Esophagus muscularis mucosa (tissue), 4 donors: ENCODE data around the gene CCDC85A. TPM values are rescaled to one million over a fixed set of nuclear protein-coding genes. Genes with fewer than 3 reads are reported as not detected.

Source experiments
- DNase-seq: peaks from one replicate; pipeline ENCODE4 v3.0.0-alpha.2; 2017; ENCODE audit errors: extremely low spot score
- H3K27ac ChIP-seq, 4 donors: fragments of 200-600 bp; sonication (generic); replicated peaks in 1 of 4; 1 replicate in 3 of 4; 2 replicates in 1 of 4; pipeline ENCODE4 v1.5.1; 2016 to 2019; ENCODE audit warnings: mild to moderate bottlenecking in 1 of 4
- H3K27me3 ChIP-seq, 4 donors: fragments of 200-600 bp; sonication (generic); one replicate each; pipeline versions ENCODE4 v1.5.1 to v1.6.0; 2016 to 2019
- H3K36me3 ChIP-seq, 4 donors: fragments of 200-600 bp; sonication (generic); one replicate each; pipeline ENCODE4 v1.5.1; 2016 to 2019
- H3K4me1 ChIP-seq, 4 donors: fragments of 200-600 bp; sonication (generic); one replicate each; pipeline ENCODE4 v1.5.1; 2016 to 2019
- H3K4me3 ChIP-seq, 4 donors: fragments of 200-600 bp; sonication (generic); 1 replicate in 2 of 4; 2 replicates in 2 of 4; pipeline ENCODE4 v1.5.1; 2016 to 2019; ENCODE audit warnings: mild to moderate bottlenecking in 4 of 4, moderate library complexity in 1 of 4
- H3K9me3 ChIP-seq, 4 donors: fragments of 200-600 bp; sonication (generic); 1 replicate in 3 of 4; 2 replicates in 1 of 4; pipeline ENCODE4 v1.5.1; 2016 to 2019
- EP300 ChIP-seq: sonication (generic); formaldehyde crosslinking; IDR thresholded peaks from one replicate; pipeline ENCODE4 v1.6.1; 2017; ENCODE audit warnings: antibody characterized with exemption
- POLR2A ChIP-seq: fragments of 450-650 bp; IDR thresholded peaks from one replicate; pipeline ENCODE4 v1.6.1; 2017; ENCODE audit warnings: antibody characterized with exemption, moderate library complexity, mild to moderate bottlenecking, low read depth
- POLR2AphosphoS5 ChIP-seq, 2 donors: sonication (generic); formaldehyde crosslinking; IDR thresholded peaks; one replicate each; pipeline ENCODE4 v1.6.1; 2017; ENCODE audit warnings: antibody characterized with exemption in 2 of 2
- WGBS: methylation state at CpG from one replicate; pipeline ENCODE4 v1.1.5; 2018; 5-methylcytosine and 5-hydroxymethylcytosine counted together
- intact Hi-C: fragments of 100-400 bp; cut with DNase I; formaldehyde crosslinking; loops from one replicate; pipeline ENCODE4 v1.15.1; 2023
- total RNA-seq, 4 donors: library from RNA; depleted of rRNA; stranded (reverse); fragments of >200 nt; gene quantifications; one replicate each; pipeline versions ENCODE4 v1.1.0 to v1.2.1, GENCODE V29; 2016
- TF ChIP-seq, protein P1 (sequence below), 3 experiments: fragments of 200-600 bp in 2 of 3; fragments of 450-650 bp in 1 of 3; sonication (generic) in 2 of 3; IDR thresholded peaks; one replicate each; pipeline ENCODE4 v1.5.1; 2017 to 2019; ENCODE audit warnings: antibody characterized with exemption in 3 of 3, mild to moderate bottlenecking in 2 of 3, moderate library complexity in 1 of 3

CCDC85A gene
- total RNA-seq, 4 donors from 2014 or later = 4.0 to 6.7 (median 5.8) TPM

DNA sequence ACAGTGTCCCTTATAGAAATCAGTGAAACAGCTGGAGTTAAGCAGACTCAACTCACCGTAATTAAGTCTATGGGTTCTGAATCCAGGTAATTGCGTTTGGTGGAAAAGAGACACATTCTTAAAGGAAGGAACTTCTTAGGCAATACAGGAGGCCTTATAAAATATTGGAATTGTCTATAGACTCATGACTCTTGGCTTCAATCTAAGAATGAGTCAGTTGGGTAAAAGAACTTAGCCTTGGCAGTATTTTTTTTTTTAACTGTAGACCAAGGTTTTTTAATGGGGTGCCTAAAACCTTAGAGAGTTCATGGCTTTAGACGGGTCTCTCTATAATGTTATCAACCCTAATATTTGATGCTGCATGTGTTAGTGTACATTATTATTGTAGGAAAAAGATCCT lies 47.6 kb downstream of the CCDC85A start:
- no peak overlapping the region for H3K27ac ChIP-seq

DNA sequence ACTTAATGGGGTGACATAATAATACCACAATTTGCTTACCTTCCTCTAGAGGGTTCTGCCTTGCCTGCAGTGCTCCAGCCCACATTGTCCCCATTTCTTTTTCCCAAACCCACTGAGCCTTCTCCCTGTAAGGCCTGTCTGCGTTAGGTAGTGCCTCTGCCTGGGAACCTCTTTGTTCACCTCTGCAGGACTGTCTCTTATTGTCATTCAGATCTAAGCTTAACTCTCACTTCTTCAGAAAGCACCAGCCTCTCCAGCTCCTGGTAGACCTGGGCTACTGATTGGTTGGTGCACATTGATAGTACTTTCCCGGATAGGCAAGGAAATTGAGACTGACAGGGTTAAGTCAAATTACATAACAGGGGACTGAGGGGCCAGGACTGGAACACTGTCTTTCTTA lies 49.1 kb downstream of the CCDC85A start:
- intact Hi-C loops = no loop called here
- Histone ChIP-seq H3K27me3 (peaks cover 0 to 3% (median 0%) of the 10 kb centered on the region in 4 donors), H3K4me3 (no peak overlapping the region), H3K4me1 (no peaks in the 10 kb centered on the region), H3K9me3 (no peaks in the 10 kb centered on the region), H3K27ac (no peak overlapping the region), H3K36me3 (no peaks in the 10 kb centered on the region)
- TF ChIP-seq POLR2A = no peak
- TF ChIP-seq, protein P1, sequence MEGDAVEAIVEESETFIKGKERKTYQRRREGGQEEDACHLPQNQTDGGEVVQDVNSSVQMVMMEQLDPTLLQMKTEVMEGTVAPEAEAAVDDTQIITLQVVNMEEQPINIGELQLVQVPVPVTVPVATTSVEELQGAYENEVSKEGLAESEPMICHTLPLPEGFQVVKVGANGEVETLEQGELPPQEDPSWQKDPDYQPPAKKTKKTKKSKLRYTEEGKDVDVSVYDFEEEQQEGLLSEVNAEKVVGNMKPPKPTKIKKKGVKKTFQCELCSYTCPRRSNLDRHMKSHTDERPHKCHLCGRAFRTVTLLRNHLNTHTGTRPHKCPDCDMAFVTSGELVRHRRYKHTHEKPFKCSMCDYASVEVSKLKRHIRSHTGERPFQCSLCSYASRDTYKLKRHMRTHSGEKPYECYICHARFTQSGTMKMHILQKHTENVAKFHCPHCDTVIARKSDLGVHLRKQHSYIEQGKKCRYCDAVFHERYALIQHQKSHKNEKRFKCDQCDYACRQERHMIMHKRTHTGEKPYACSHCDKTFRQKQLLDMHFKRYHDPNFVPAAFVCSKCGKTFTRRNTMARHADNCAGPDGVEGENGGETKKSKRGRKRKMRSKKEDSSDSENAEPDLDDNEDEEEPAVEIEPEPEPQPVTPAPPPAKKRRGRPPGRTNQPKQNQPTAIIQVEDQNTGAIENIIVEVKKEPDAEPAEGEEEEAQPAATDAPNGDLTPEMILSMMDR (IDR thresholded peaks at IDR 0.05) = no peak
- no peak for TF ChIP-seq POLR2AphosphoS5 (IDR thresholded peaks at IDR 0.05)
- no peak for TF ChIP-seq EP300
- WGBS = 100% methylated on average over 2 of the region's 2 CpGs
- DNase-seq = no peak

More for the DNA sequence above, 47.6 kb downstream of the CCDC85A start:
- H3K4me3 ChIP-seq = no peak overlapping the region
- no peak for DNase-seq
- 88% methylated on average over 3 of the region's 3 CpGs for WGBS
- no peaks in the 10 kb centered on the region for H3K9me3 ChIP-seq
- TF ChIP-seq, protein P1 (IDR thresholded peaks at IDR 0.05) = no peak
- TF ChIP-seq EP300 (no peak), POLR2A (no peak)
- intact Hi-C loops = no loop called here
- H3K27me3 ChIP-seq = peaks cover 0 to 3% (median 0%) of the 10 kb centered on the region in 4 donors
- H3K4me1 ChIP-seq = no peaks in the 10 kb centered on the region
- no peaks in the 10 kb centered on the region for H3K36me3 ChIP-seq

- H3K27ac ChIP-seq = no peak overlapping the region
- no peaks in the 10 kb centered on the region for H3K36me3 ChIP-seq
- TF ChIP-seq EP300 (no peak), POLR2AphosphoS5 (IDR thresholded peaks at IDR 0.05) (no peak), POLR2A (no peak)
- TF ChIP-seq, protein P1 (IDR thresholded peaks at IDR 0.05) = no peak
- H3K4me1 ChIP-seq = no peaks in the 10 kb centered on the region
- no peaks in the 10 kb centered on the region for H3K9me3 ChIP-seq
- intact Hi-C loops = no loop called here
- H3K4me3 ChIP-seq = no peak overlapping the region
- 91% methylated on average over 2 of the region's 2 CpGs for WGBS
- H3K27me3 ChIP-seq = no peaks in the 10 kb centered on the region
- no peak for DNase-seq
Measured at GRCh38 chr2:56234241-56234640, 50.5 kb downstream of the CCDC85A start.

- WGBS = 69% methylated on average over 2 of the region's 2 CpGs
Measured at GRCh38 chr2:56239030-56239429, 55.2 kb downstream of the CCDC85A start.

More at GRCh38 chr2:56239030-56239429, 55.2 kb downstream of the CCDC85A start:
- TF ChIP-seq POLR2A (no peak), EP300 (no peak), POLR2AphosphoS5 (IDR thresholded peaks at IDR 0.05) (no peak)
- TF ChIP-seq, protein P1 (IDR thresholded peaks at IDR 0.05) = no peak
- H3K9me3 ChIP-seq = peaks cover 0 to 5% (median 0%) of the 10 kb centered on the region in 4 donors
- no peaks in the 10 kb centered on the region for H3K4me1 ChIP-seq
- H3K27me3 ChIP-seq = no peaks in the 10 kb centered on the region
- no peak overlapping the region for H3K27ac ChIP-seq
- no peaks in the 10 kb centered on the region for H3K36me3 ChIP-seq
- intact Hi-C loops = no loop called here
- DNase-seq = no peak
- H3K4me3 ChIP-seq = no peak overlapping the region
